ENCODE results near the gene RBBP6. TPM values are rescaled to one million over a fixed set of nuclear protein-coding genes. Genes with fewer than 3 reads are reported as not detected.

The RBBP6 gene
- total RNA-seq, 6 experiments from 2014 or later: 16.0 to 24.8 (median 20.1) TPM

DNA sequence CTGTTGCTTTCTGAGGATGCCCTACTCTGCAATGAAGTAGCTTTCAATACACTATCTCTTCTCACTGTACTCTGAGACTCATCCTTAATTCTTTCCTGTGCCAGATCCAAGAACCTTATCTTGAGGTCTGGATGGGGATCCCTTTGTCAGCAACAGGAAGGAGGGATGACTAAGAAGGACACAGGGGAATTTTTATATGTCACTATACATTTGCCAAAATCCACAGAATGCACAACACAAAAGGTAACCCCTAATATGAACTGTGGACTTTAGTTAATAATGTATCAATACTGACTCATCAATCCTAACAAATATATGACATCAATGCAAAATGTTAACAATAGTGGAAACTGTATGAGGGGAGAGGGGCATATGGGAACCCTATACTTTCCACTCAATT is 4.7 kb upstream of the RBBP6 start:
- no peaks in the 10 kb centered on the region for H3K27me3 ChIP-seq
- peaks cover 0 to 20% (median 0%) of the 10 kb centered on the region in 4 donors for H3K4me1 ChIP-seq
- no peak overlapping the region for H3K27ac ChIP-seq
- no peaks in the 10 kb centered on the region for H3K36me3 ChIP-seq
- DNase-seq (no peak), ATAC-seq (no peak)
- H3K9me3 ChIP-seq: no peaks in the 10 kb centered on the region
- TF ChIP-seq, protein P1, sequence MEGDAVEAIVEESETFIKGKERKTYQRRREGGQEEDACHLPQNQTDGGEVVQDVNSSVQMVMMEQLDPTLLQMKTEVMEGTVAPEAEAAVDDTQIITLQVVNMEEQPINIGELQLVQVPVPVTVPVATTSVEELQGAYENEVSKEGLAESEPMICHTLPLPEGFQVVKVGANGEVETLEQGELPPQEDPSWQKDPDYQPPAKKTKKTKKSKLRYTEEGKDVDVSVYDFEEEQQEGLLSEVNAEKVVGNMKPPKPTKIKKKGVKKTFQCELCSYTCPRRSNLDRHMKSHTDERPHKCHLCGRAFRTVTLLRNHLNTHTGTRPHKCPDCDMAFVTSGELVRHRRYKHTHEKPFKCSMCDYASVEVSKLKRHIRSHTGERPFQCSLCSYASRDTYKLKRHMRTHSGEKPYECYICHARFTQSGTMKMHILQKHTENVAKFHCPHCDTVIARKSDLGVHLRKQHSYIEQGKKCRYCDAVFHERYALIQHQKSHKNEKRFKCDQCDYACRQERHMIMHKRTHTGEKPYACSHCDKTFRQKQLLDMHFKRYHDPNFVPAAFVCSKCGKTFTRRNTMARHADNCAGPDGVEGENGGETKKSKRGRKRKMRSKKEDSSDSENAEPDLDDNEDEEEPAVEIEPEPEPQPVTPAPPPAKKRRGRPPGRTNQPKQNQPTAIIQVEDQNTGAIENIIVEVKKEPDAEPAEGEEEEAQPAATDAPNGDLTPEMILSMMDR (IDR thresholded peaks at IDR 0.05): no peak
- TF ChIP-seq POLR2A (IDR thresholded peaks at IDR 0.05): no peak
- intact Hi-C loops (cut with DNase I): no loop called here
- H3K4me3 ChIP-seq: no peak overlapping the region

DNA sequence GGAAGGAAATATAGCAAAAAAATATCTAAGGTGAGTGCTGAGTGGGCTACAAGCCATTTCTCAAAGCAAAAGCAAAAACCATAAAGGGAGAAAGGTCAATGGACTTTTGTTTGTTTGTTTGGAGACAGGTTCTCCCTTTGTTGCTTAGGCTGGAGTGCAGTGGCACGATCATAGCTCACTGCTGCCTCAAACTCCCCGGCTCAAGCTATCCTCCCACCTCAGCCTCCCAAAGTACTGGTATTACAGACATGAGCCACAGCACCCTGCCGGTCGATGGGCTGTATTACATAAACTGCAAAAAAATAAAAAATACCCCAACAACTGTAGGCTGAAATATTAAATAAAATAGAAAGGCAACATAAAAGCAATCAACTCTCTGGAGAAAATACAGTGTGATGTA is 3.5 kb upstream of the RBBP6 start:
- Histone ChIP-seq H3K4me1 (peaks cover 0 to 20% (median 0%) of the 10 kb centered on the region in 4 donors), H3K4me3 (no peak overlapping the region), H3K27me3 (no peaks in the 10 kb centered on the region), H3K27ac (no peak overlapping the region), H3K9me3 (no peaks in the 10 kb centered on the region), H3K36me3 (no peaks in the 10 kb centered on the region)
- WGBS (ENCODE audit: insufficient coverage, low coverage, low lambda C conversion rate, missing lambda C conversion rate): 48% methylated on average over 4 of the region's 4 CpGs
- DNase-seq (no peak), ATAC-seq (no peak)
- TF ChIP-seq, protein P1 (IDR thresholded peaks at IDR 0.05): no peak
- TF ChIP-seq POLR2A (IDR thresholded peaks at IDR 0.05): no peak
- intact Hi-C loops (cut with DNase I): no loop called here

DNA sequence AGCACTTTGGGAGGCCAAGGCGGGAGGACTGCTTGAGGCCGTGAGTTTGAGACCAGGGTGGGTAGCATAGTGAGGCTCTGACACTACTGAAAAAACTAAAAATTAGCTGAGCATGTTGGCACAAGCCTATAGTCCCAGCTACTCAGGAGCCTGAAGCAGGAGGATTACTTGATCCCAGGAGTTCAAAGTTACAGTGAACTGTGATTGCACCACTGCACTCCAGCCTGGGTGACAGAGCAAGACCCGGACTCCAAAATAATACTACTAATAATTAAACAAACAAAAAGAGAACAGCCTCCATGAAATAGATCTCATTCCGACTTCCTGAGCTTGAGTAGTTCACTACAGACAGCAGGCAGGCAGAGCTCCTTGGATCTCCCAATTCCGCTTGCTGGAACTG is 2.7 kb upstream of the RBBP6 start:
- no peaks in the 10 kb centered on the region for H3K9me3 ChIP-seq
- intact Hi-C loops (cut with DNase I): no loop called here
- WGBS (ENCODE audit: insufficient coverage, low coverage, low lambda C conversion rate, missing lambda C conversion rate): 70% methylated on average over 5 of the region's 5 CpGs
- H3K27me3 ChIP-seq: no peaks in the 10 kb centered on the region
- DNase-seq: no peak
- TF ChIP-seq, protein P1 (IDR thresholded peaks at IDR 0.05): no peak
- no peak for TF ChIP-seq POLR2A (IDR thresholded peaks at IDR 0.05)
- ATAC-seq: peak in 2 of 4 donors; percentile 6 to 21
- H3K4me1 ChIP-seq: peaks cover 0 to 20% (median 0%) of the 10 kb centered on the region in 4 donors
- H3K27ac ChIP-seq: peak overlapping the region in 2 of 3 donors; percentile 4 to 45
- H3K4me3 ChIP-seq: no peak overlapping the region
- H3K36me3 ChIP-seq: no peaks in the 10 kb centered on the region

DNA sequence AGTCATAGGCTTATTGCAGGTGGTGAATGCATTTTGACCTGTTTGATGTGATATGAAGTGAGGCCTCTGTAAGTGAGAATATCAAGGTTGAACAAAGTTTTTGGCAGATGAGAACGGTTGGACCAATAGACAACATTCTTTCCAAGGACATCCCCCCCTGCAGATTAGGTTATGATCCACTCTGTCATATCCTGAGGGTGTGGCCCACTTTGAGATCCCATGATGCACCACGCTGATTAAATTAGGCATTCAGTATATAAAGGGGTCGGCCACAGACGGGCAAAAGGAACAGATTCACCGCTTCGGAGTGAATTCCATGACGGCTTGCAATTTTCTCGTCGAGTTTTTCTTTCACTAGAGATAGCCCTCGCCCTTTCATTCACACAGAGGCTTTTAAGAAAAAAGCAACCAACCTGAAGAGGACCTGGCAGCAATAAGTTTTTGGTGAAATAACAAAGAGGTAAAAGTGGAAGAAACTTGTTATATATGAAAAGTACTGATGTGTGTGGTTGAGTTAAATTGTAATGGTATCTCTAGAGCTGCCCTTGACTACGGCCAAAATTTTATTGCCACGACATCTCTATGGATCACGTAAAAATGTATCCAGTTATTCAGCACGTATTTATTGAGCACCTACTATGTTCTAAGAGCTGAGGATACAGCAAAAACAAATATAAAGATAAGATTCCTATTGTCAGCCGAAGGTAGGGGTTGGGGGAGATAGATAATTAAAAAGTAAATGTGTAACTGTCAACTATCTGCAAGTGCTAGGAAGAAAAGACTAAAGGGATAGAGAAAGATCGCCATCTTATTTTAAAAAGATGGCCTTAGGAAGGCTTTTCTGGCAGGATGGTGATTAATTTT is 1.7 kb upstream of the RBBP6 start:
- no peaks in the 10 kb centered on the region for H3K9me3 ChIP-seq
- H3K4me3 ChIP-seq: no peak overlapping the region
- DNase-seq (no peak), ATAC-seq (no peak)
- H3K36me3 ChIP-seq: no peaks in the 10 kb centered on the region
- WGBS (ENCODE audit: insufficient coverage, low coverage, low lambda C conversion rate, missing lambda C conversion rate): 77% methylated on average over 15 of the region's 16 CpGs
- H3K27ac ChIP-seq: peak overlapping the region in 1 of 3 donors; percentile 45
- TF ChIP-seq POLR2A (IDR thresholded peaks at IDR 0.05): no peak
- TF ChIP-seq, protein P1 (IDR thresholded peaks at IDR 0.05): no peak
- peaks cover 0 to 30% (median 0%) of the 10 kb centered on the region in 4 donors for H3K4me1 ChIP-seq
- H3K27me3 ChIP-seq: no peaks in the 10 kb centered on the region
- intact Hi-C loops (cut with DNase I): no loop called here

Data from right lobe of liver (tissue), 6 donors.